ENCODE data around the gene KLF1. TPM values are rescaled to one million over a fixed set of nuclear protein-coding genes. Genes with fewer than 3 reads are reported as not detected.
A peak's percentile ranks its signal among the peaks of the same experiment; 100 is the strongest.

Gene KLF1
- polyA plus RNA-seq, 3 donors = 0.27 to 0.59 (median 0.32) TPM

GRCh38 chr19:12873891-12874745 is 12.9 kb downstream of the KLF1 start:
- no peak for DNase-seq (ENCODE audit: extremely low read depth in 1 of 11, low read depth in 9 of 11, low spot score in 4 of 11)

- DNase-seq (ENCODE audit: extremely low read depth in 1 of 11, low read depth in 9 of 11, low spot score in 4 of 11) = no peak
Observed at GRCh38 chr19:12872941-12873890, 13.8 kb downstream of the KLF1 start.

GRCh38 chr19:12872255-12872654 is 14.7 kb downstream of the KLF1 start:
- no peak for DNase-seq (ENCODE audit: extremely low read depth in 1 of 11, low read depth in 9 of 11, low spot score in 4 of 11)

GRCh38 chr19:12871681-12872080 is 15.3 kb downstream of the KLF1 start:
- no peak for DNase-seq (ENCODE audit: extremely low read depth in 1 of 11, low read depth in 9 of 11, low spot score in 4 of 11)

- no peak for DNase-seq (ENCODE audit: extremely low read depth in 1 of 11, low read depth in 9 of 11, low spot score in 4 of 11)
Observed at GRCh38 chr19:12868540-12869112, 18.4 kb downstream of the KLF1 start.

- DNase-seq (ENCODE audit: extremely low read depth in 1 of 11, low read depth in 9 of 11, low spot score in 4 of 11) = peak; percentile 63 to 81 (median 75)
Observed at GRCh38 chr19:12867120-12868099, 19.6 kb downstream of the KLF1 start.

GRCh38 chr19:12866416-12867119 is 20.4 kb downstream of the KLF1 start:
- DNase-seq (ENCODE audit: extremely low read depth in 1 of 11, low read depth in 9 of 11, low spot score in 4 of 11) = no peak

- no peak for DNase-seq (ENCODE audit: extremely low read depth in 1 of 11, low read depth in 9 of 11, low spot score in 4 of 11)
Observed at GRCh38 chr19:12865746-12866415, 21.1 kb downstream of the KLF1 start.

- DNase-seq (ENCODE audit: extremely low read depth in 1 of 11, low read depth in 9 of 11, low spot score in 4 of 11) = no peak
Observed at GRCh38 chr19:12864721-12865715, 22.0 kb downstream of the KLF1 start.

GRCh38 chr19:12864143-12864542 is 22.9 kb downstream of the KLF1 start:
- DNase-seq (ENCODE audit: extremely low read depth in 1 of 11, low read depth in 9 of 11, low spot score in 4 of 11) = no peak

GRCh38 chr19:12859546-12859945 is 27.5 kb downstream of the KLF1 start:
- no peak for DNase-seq (ENCODE audit: extremely low read depth in 1 of 11, low read depth in 9 of 11, low spot score in 4 of 11)

- DNase-seq (ENCODE audit: extremely low read depth in 1 of 11, low read depth in 9 of 11, low spot score in 4 of 11) = no peak
Observed at GRCh38 chr19:12858041-12858928, 28.7 kb downstream of the KLF1 start.

GRCh38 chr19:12856653-12857052 is 30.3 kb downstream of the KLF1 start:
- DNase-seq (ENCODE audit: extremely low read depth in 1 of 11, low read depth in 9 of 11, low spot score in 4 of 11) = no peak

GRCh38 chr19:12847159-12848139 is 39.6 kb downstream of the KLF1 start:
- DNase-seq (ENCODE audit: extremely low read depth in 1 of 11, low read depth in 9 of 11, low spot score in 4 of 11) = peak in 7 of 11 donors; percentile 54 to 79 (median 73)
